ENCODE measurements around the gene MAP7D1.
"Not testable (repeated sequence)": the region's sequence is repeated elsewhere in the genome, so short reads cannot be mapped to it uniquely, and the experiment has no call there.

The MAP7D1 gene

GRCh38 chr1:36172017-36172747 is 16.2 kb downstream of the MAP7D1 start:
- DNase-seq = no peak

GRCh38 chr1:36172983-36173382 is 17.0 kb downstream of the MAP7D1 start:
- DNase-seq = peak; percentile 57

DNA sequence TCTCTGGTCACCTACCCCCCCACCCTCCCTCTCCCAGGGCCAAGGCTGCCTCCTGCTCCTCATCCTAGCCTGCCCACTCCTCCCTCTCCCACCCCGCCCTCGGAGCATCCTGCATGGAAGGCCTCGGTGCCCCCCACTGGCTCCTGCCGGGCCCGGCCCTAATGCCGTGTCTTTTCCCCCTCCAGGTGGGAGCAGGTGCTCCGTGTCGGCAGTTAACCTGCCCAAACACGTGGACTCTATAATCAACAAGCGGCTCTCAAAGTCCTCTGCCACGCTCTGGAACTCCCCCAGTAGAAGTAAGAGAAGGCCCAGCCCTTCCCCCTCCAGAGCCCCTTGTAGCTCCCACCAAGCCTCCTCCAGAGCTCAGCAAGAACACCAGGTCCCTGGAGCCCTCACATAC is 18.8 kb downstream of the MAP7D1 start:
- no peak for DNase-seq

GRCh38 chr1:36175137-36176095 is 19.5 kb downstream of the MAP7D1 start:
- DNase-seq = no peak

GRCh38 chr1:36176106-36176949 is 20.4 kb downstream of the MAP7D1 start:
- DNase-seq = no peak

DNA sequence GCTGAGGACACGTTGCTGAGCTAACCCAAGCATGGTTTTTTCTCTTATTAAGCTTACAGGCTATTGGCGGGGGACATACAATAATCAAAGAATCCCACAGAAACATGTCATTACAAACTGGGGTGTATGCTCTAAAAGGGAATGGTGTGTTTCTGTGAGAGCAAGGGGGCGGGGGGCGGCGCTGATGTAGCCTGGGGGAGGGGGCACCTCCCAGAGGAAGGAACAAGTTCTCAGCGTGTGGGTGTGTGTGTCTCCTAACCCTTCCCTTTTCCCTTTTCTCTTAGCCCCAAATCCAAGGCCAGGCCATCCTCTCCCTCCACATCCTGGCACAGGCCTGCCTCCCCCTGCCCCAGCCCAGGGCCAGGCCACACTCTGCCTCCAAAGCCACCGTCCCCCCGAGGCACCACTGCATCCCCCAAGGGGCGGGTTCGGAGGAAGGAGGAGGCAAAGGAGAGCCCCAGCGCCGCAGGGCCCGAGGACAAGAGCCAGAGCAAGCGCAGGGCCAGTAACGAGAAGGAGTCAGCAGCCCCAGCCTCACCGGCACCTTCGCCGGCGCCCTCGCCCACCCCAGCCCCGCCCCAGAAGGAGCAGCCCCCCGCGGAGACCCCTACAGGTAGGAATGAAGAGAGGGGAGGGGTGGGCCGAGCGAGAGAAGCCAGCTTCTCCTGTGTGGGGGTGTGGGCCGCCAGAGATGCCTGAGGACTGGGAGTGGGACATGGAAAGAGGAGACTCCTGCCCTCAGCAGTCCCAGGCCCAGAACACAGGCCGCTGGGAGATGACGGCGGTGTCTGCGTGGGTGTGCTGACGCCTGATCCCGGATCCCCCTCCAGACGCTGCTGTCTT is 21.9 kb downstream of the MAP7D1 start:
- DNase-seq = no peak

GRCh38 chr1:36178471-36179219 is 22.7 kb downstream of the MAP7D1 start:
- DNase-seq = no peak

- DNase-seq = no peak
These were observed 23.2 kb downstream of the MAP7D1 start for GRCh38 chr1:36179220-36179600.

DNA sequence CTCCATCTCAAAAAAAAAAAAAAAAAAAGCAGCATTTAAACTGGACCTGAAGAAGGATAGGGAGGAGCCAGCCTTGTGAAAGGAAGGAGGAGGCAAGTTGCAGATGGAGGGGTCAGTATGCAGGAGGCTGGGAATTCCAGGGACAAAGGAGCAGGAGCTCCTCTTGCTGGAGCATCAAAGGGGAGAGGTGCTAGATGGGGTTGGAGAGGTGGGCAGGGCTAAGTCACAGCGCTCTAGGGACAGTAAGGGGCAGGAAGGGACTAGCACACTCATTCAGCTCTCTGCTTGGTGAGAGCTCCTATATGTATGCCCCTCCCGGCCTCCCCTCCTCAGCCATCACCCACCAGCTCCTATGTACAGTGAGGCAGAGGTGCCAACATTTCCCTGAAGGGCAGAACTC is 26.8 kb downstream of the MAP7D1 start:
- DNase-seq = no peak

GRCh38 chr1:36183309-36183856 is 27.4 kb downstream of the MAP7D1 start:
- DNase-seq = no peak

- peak; percentile 72 for DNase-seq
These were observed 32.0 kb downstream of the MAP7D1 start for GRCh38 chr1:36187800-36188593.

DNA sequence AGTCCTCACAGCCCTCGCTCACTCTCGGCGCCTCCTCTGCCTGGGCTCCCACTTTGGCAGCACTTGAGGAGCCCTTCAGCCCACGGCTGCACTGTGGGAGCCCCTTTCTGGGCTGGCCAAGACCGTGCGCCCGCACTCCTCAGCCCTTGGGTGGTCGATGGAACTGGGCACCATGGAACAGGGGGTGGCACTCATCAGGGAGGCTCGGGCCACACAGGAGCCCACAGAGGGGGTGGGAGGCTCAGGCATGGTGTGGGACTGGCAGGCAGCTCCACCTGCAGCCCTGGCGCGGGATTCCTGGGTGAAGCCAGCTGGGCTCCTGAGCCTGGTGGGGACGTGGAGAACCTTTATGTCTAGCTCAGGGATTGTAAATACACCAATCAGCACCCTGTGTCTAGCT is 40.8 kb downstream of the MAP7D1 start:
- not testable (repeated sequence) for DNase-seq

- DNase-seq = no peak
These were observed 42.7 kb downstream of the MAP7D1 start for GRCh38 chr1:36198641-36199040.

- DNase-seq = no peak
These were observed 44.2 kb downstream of the MAP7D1 start for GRCh38 chr1:36199934-36200741.

DNA sequence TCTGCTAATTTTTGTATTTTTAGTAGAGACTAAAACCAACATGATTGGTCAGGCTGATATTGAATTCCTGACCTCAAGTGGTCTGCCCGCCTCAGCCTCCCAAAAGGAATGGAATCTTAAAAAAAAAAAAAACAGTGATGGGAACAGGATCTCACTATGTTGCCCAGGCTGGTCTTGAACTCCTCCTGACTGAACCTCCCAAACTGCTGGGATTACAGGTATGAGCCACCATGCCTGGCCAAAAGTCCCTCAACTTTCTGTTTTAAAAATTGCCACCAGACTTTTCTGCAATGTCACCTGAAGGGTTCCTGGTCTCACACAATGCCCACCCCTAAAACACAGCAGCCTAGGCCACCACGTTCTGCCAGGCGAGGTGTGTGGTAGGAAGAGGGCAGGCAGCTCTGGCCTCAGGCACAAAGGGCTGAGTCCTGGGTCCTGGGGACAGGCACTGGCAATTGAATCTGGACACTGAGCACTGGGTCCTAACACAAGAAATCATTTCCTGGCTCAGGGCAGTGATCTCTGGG is 47.1 kb downstream of the MAP7D1 start:
- no peak for DNase-seq

DNA sequence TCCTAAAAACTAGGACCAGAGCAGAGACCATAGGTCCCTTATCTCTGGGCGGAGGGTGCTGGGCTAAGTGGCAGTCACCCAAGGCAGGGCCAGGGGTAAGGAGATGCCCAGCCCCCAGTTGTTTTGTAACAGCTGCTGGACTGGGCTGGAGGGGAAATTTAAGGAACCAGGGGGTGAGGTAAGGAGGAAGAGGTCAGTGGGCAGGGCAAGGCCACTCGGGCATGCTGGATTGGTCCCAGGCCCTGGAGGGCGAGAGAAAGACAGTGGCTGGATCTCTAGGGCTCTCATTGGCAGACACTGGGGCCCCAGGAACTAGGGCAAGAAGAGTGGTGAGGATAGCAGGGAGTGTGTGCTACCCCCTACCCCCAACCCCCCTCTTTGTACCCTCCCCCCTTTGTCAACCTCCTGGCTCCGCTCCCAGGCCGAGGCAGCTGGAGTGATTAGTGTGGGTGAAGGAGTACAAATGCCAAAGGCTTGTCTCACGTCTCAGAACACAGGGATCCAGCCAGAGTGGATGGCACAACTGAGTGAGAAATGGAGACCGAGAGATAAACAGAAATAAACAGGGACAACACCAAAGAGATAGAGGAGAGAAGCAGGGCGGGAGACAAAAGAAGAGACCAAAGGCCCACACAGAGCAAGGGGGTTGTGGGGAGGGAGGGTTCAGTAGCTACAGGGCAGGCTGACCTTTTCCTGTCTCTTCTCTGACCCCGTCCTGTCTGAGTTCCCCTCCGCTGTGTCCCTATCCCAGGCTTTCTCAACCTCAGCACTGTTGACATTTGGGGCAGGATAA is 47.8 kb downstream of the MAP7D1 start:
- peak; percentile 40 for DNase-seq

GRCh38 chr1:36204347-36204909 is 48.5 kb downstream of the MAP7D1 start:
- no peak for DNase-seq

GRCh38 chr1:36206323-36206858 is 50.4 kb downstream of the MAP7D1 start:
- DNase-seq = no peak

All from kidney glomerular epithelial cell (primary cell).